Immature natural killer cell (primary cell): ENCODE measurements around the gene C17orf113. TPM values are rescaled to one million over a fixed set of nuclear protein-coding genes. Genes with fewer than 3 reads are reported as not detected.

Experiments used
- DNase-seq, 3 donors: peaks; one replicate each; pipeline ENCODE4 v3.0.0; 2022; ENCODE audit warnings: mixed read lengths in 1 of 3
- H3K27ac Mint-ChIP-seq, 6 donors: one replicate each; pipeline ENCODE4 v1.8.0; 2020; ENCODE audit warnings: mixed read lengths in 6 of 6, mild to moderate bottlenecking in 5 of 6, inconsistent platforms in 4 of 6, moderate library complexity in 3 of 6
- H3K27me3 Mint-ChIP-seq, 3 donors: one replicate each; pipeline ENCODE4 v1.8.0; 2020 to 2021; ENCODE audit warnings: low read depth in 3 of 3, mild to moderate bottlenecking in 3 of 3, mixed read lengths in 3 of 3, moderate library complexity in 3 of 3, inconsistent platforms in 1 of 3
- H3K36me3 Mint-ChIP-seq, 3 donors: one replicate each; pipeline ENCODE4 v1.8.0; 2020; ENCODE audit warnings: mixed read lengths in 3 of 3, inconsistent platforms in 2 of 3, mild to moderate bottlenecking in 2 of 3
- H3K4me1 Mint-ChIP-seq, 2 donors: one replicate each; pipeline ENCODE4 v1.8.0; 2020; ENCODE audit warnings: inconsistent platforms in 2 of 2, mild to moderate bottlenecking in 2 of 2, mixed read lengths in 2 of 2, moderate library complexity in 1 of 2
- H3K4me3 Mint-ChIP-seq, 5 donors: one replicate each; pipeline ENCODE4 v1.8.0; 2020; ENCODE audit warnings: mild to moderate bottlenecking in 5 of 5, mixed read lengths in 5 of 5, inconsistent platforms in 3 of 5, moderate library complexity in 3 of 5
- H3K9me3 Mint-ChIP-seq, 6 donors: one replicate each; pipeline ENCODE4 v1.8.0; 2020; ENCODE audit warnings: mild to moderate bottlenecking in 6 of 6, mixed read lengths in 6 of 6, inconsistent platforms in 4 of 6, moderate library complexity in 3 of 6
- polyA plus RNA-seq, 3 donors: library from polyadenylated mRNA; unstranded; fragments of 300-500 nt; fragmentation: Illumina TruSeq; gene quantifications; one replicate each; pipeline ENCODE4 v1.2.3, GENCODE V29; 2021

C17orf113 gene
- polyA plus RNA-seq, 3 donors from 2014 or later = 0.19 to 0.21 TPM; not detected in 1

GRCh38 chr17:42045719-42046118, 4.7 kb downstream of the C17orf113 start:
- Mint-ChIP-seq H3K9me3 (no peaks in the 10 kb centered on the region), H3K4me1 (peaks cover 0 to 3% of the 10 kb centered on the region in 2 donors)

GRCh38 chr17:42042598-42043319, 7.6 kb downstream of the C17orf113 start:
- no peaks in the 10 kb centered on the region for H3K9me3 Mint-ChIP-seq
- H3K27ac Mint-ChIP-seq = no peak overlapping the region
- H3K4me3 Mint-ChIP-seq = no peak overlapping the region
- no peaks in the 10 kb centered on the region for H3K36me3 Mint-ChIP-seq
- H3K27me3 Mint-ChIP-seq = no peaks in the 10 kb centered on the region
- H3K4me1 Mint-ChIP-seq = no peaks in the 10 kb centered on the region
- DNase-seq = no peak

More at GRCh38 chr17:42045719-42046118, 4.7 kb downstream of the C17orf113 start:
- H3K27ac Mint-ChIP-seq = no peak overlapping the region
- no peak overlapping the region for H3K4me3 Mint-ChIP-seq
- no peaks in the 10 kb centered on the region for H3K36me3 Mint-ChIP-seq
- H3K27me3 Mint-ChIP-seq = peaks cover 2 to 9% (median 3%) of the 10 kb centered on the region in 3 donors
- no peak for DNase-seq

DNA sequence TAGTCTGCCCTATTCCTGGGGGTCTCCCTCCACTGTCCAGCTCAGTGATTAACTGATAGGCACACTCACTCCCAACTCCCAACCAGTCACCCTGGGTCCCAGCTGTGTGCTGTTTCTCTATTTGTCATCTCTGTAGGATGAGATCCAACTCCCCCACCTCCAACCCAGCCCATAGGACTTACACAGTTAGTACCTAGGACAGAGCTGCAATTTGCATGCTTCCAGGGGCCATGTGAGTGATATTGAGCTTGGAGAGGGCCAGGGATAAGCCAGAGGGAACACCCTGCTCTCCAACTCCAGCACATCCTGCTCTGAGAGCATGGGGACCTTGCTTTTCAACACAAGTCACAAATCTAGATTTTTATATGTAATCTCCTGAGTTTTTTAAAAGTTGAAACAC, 8.8 kb downstream of the C17orf113 start:
- no peak for DNase-seq
- no peaks in the 10 kb centered on the region for H3K36me3 Mint-ChIP-seq

DNA sequence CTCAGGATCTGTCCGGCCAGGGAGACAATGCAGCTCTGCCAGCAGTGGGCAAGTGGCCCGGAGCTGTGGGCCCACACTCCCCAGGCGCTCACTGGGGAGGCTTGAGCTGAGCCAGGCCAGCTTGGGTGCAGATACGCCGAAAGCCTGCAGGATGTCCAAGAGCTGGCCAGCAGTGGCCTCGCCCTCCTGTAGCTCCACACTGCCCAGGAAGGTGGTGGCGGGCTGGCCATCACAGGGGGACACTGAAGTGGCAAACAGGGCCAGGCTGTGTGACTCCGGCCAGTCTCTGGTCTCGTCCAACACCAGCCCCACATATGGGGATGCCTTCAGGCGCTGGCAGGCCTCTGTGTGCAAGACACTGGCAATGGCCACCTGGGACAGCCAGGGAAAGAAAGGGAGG, 9.6 kb downstream of the C17orf113 start:
- DNase-seq = no peak
- no peaks in the 10 kb centered on the region for H3K4me1 Mint-ChIP-seq
- H3K36me3 Mint-ChIP-seq = no peaks in the 10 kb centered on the region
- no peaks in the 10 kb centered on the region for H3K9me3 Mint-ChIP-seq
- no peak overlapping the region for H3K27ac Mint-ChIP-seq
- peaks cover 0 to 3% (median 0%) of the 10 kb centered on the region in 3 donors for H3K27me3 Mint-ChIP-seq
- H3K4me3 Mint-ChIP-seq = no peak overlapping the region

More for the DNA sequence above, 8.8 kb downstream of the C17orf113 start:
- no peaks in the 10 kb centered on the region for H3K4me1 Mint-ChIP-seq
- H3K4me3 Mint-ChIP-seq = no peak overlapping the region
- peaks cover 0 to 3% (median 0%) of the 10 kb centered on the region in 3 donors for H3K27me3 Mint-ChIP-seq
- H3K9me3 Mint-ChIP-seq = no peaks in the 10 kb centered on the region
- no peak overlapping the region for H3K27ac Mint-ChIP-seq

DNA sequence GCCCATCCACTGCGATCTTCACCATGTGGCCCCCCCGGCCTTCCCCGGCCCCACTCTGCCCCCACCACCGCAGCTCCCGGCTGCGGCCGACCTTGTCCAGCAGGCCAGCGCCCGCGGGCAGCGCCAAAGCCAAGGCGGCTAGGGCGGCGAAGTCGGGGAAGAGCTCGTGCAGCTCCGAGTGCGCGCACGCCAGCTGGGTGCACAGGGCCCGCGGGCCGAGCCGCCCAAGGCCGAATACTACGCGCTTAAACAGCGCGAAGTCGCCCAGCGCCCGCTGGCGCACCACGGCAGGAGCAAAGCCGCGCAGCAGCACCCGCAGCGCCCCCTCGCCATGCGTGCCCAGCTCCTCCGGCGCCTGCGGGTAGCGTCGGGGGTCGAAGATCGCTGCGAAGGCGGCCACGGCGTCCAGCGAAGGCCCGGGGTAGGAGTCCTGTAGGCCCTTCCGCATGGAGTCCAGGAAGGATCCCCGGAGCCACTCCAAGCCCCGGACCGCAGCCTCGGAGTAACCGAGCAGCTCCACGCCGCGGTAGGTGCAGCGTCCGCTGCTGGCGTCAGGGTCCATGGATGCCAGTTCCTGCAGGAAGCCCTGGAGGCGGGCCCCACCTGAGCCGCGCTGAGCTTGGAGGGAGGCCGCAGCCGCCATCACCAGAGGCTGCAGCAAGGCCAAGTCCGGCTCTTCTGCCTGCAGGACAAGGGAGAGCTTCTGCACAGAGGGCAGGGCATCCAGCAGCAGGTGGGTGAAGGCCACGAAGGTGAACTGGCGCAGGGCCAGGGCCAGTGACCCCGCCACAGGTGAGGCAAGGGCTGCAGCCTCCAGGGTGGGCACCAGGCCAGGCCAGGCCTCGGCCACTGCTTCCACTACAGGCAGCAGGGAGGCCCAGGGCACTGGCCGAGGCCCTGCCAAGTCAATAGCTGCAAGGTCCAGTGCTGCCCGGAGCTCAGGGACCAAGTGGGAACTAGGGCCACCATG, 10.3 kb downstream of the C17orf113 start:
- H3K27ac Mint-ChIP-seq = no peak overlapping the region
- H3K4me1 Mint-ChIP-seq = no peaks in the 10 kb centered on the region
- H3K36me3 Mint-ChIP-seq = no peaks in the 10 kb centered on the region
- H3K27me3 Mint-ChIP-seq = peaks cover 0 to 3% (median 0%) of the 10 kb centered on the region in 3 donors
- H3K4me3 Mint-ChIP-seq = no peak overlapping the region
- DNase-seq = no peak
- no peaks in the 10 kb centered on the region for H3K9me3 Mint-ChIP-seq

GRCh38 chr17:42038221-42038973, 12.0 kb downstream of the C17orf113 start:
- Mint-ChIP-seq H3K36me3 (no peaks in the 10 kb centered on the region), H3K9me3 (no peaks in the 10 kb centered on the region), H3K4me3 (no peak overlapping the region), H3K27me3 (peaks cover 0 to 3% (median 2%) of the 10 kb centered on the region in 3 donors), H3K4me1 (no peaks in the 10 kb centered on the region), H3K27ac (no peak overlapping the region)
- DNase-seq = no peak

GRCh38 chr17:42034059-42034458, 16.3 kb downstream of the C17orf113 start:
- no peak overlapping the region for H3K27ac Mint-ChIP-seq
- no peaks in the 10 kb centered on the region for H3K4me1 Mint-ChIP-seq
- peaks cover 0 to 5% (median 2%) of the 10 kb centered on the region in 3 donors for H3K27me3 Mint-ChIP-seq
- no peak for DNase-seq
- H3K4me3 Mint-ChIP-seq = no peak overlapping the region
- H3K9me3 Mint-ChIP-seq = no peaks in the 10 kb centered on the region
- H3K36me3 Mint-ChIP-seq = no peaks in the 10 kb centered on the region

DNA sequence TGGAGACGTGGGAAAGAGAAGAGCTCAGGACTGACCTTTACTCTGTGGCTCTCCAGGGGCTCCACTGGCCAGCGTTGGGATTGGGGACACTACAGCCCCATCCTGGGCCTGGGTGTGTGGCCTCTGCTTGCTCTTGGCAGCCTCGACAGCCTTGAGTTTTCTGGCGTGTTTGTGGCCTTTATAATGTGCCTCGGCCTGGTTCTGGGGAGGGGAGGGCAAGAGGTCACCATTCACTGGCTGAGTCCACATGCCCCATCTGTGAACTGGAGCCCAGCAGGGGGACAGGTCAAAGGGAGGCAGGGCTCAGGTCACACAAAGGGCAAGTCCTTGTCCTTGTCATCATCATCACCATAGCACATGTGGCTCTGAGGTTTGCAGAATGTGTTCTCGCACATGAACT, 18.8 kb downstream of the C17orf113 start:
- no peaks in the 10 kb centered on the region for H3K4me1 Mint-ChIP-seq

GRCh38 chr17:42028791-42029127, 21.6 kb downstream of the C17orf113 start:
- Mint-ChIP-seq H3K4me1 (peaks cover 5 to 6% of the 10 kb centered on the region in 2 donors), H3K27ac (no peak overlapping the region), H3K27me3 (peaks cover 2 to 7% (median 2%) of the 10 kb centered on the region in 3 donors), H3K36me3 (peaks cover 3 to 4% (median 3%) of the 10 kb centered on the region in 3 donors), H3K4me3 (no peak overlapping the region), H3K9me3 (no peaks in the 10 kb centered on the region)
- no peak for DNase-seq

More for the DNA sequence above, 18.8 kb downstream of the C17orf113 start:
- no peaks in the 10 kb centered on the region for H3K9me3 Mint-ChIP-seq
- peaks cover 2 to 5% (median 2%) of the 10 kb centered on the region in 3 donors for H3K27me3 Mint-ChIP-seq
- no peak overlapping the region for H3K4me3 Mint-ChIP-seq
- H3K36me3 Mint-ChIP-seq = no peaks in the 10 kb centered on the region
- H3K27ac Mint-ChIP-seq = peak overlapping the region in 1 of 6 donors; percentile 35
- DNase-seq = no peak

DNA sequence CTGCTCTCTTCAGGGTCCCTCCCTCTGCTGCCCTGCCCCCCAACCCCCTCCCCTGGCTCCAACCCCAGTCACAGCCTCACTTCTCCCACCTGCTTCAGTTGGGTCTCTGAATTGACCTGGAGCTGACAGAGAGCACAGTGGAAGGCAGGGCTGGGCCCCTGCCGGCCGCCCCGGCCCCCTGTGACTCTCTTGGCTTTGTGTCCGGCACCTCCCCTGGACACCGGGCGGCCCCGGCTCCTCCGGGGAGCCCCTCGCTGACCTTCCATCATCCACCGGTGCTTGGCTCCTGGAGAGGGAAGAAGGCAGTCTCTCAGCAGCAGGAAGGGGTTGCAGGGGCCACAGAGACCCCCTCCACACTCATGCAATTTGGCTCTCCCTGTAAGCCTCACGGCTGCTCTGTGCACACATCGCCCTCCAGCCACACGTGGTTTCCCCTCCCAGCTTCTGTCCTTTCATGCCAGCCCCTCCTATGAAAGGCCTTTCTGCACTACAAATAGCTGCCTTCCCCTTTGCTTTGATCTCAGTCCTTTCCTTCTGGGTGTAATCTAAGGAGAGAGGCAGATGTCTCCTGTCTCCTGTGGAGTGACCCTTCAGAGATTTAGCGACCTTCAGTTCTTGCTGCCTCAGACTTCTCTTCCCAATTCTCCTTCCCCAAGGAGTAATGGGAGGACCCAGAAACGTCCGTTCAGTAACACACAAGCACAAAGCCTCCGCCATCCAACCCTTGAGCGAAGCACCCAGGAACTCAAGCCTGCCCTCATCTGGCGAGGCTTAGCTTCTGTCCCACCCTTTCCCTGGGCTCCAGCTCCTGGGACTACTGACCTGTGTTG, 22.2 kb downstream of the C17orf113 start:
- no peak overlapping the region for H3K4me3 Mint-ChIP-seq
- H3K36me3 Mint-ChIP-seq = peaks cover 3 to 4% (median 3%) of the 10 kb centered on the region in 3 donors
- no peak for DNase-seq
- H3K27ac Mint-ChIP-seq = no peak overlapping the region
- peaks cover 5 to 6% of the 10 kb centered on the region in 2 donors for H3K4me1 Mint-ChIP-seq
- H3K27me3 Mint-ChIP-seq = peaks cover 2 to 7% (median 2%) of the 10 kb centered on the region in 3 donors
- no peaks in the 10 kb centered on the region for H3K9me3 Mint-ChIP-seq

- Mint-ChIP-seq H3K9me3 (no peaks in the 10 kb centered on the region), H3K4me1 (peaks cover 5 to 6% of the 10 kb centered on the region in 2 donors), H3K36me3 (peaks cover 3 to 4% (median 3%) of the 10 kb centered on the region in 3 donors), H3K4me3 (no peak overlapping the region), H3K27me3 (peaks cover 2 to 9% (median 2%) of the 10 kb centered on the region in 3 donors), H3K27ac (no peak overlapping the region)
- DNase-seq = no peak
Measured at GRCh38 chr17:42027590-42027889, 22.9 kb downstream of the C17orf113 start.

DNA sequence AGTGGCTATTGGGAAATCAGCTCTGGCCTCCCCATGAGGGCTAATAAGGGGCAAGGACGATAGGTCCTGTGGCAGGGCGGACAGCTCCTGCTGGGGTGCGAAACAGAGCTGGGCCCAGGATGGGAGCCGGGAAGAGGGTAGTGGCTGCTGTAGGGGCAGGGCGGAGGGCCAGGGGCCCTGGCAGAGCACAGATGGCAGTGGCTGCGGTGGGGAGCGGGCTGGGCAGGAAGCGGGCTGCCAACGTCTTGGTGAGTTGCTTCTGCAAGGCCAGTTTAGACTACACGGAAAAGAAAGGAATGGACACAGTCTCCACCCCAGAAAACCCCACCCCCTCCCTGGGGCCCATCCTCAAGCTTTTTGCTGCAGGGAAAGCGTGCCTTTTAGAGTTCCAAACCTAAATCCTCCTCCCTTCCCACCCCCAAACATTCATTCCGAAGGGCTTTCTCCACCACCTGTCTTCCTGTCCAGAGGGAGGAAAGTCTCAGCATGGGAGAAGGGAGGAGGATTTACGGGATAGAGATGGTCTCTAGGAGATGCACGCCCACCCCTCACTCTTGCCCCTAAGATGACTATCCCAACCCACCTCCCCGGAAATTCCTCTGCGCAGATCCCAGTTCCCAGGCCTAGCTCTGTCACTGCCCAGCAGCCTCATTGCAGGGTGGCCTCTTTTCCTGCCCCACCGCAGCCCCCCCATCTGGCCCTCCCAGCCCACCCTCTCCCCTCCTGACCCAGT, 23.4 kb downstream of the C17orf113 start:
- Mint-ChIP-seq H3K4me3 (no peak overlapping the region), H3K36me3 (peaks cover 3 to 7% (median 4%) of the 10 kb centered on the region in 3 donors)

More for the DNA sequence above, 23.4 kb downstream of the C17orf113 start:
- Mint-ChIP-seq H3K27ac (no peak overlapping the region), H3K27me3 (peaks cover 2 to 9% (median 2%) of the 10 kb centered on the region in 3 donors), H3K4me1 (peaks cover 8 to 10% of the 10 kb centered on the region in 2 donors), H3K9me3 (no peaks in the 10 kb centered on the region)
- no peak for DNase-seq
